Hematopoietic multipotent progenitor cell treated with erythropoietin and hydrocortisone succinate and interleukin-3 and kit ligand, for 4 days (in vitro differentiated cells): ENCODE measurements around the gene ASPA.
"Not testable (repeated sequence)": the region's sequence is repeated elsewhere in the genome, so short reads cannot be mapped to it uniquely, and the experiment has no call there.

Experiments
- DNase-seq: peaks from one replicate; pipeline ENCODE4 v3.0.0-alpha.2; 2015

Gene ASPA

GRCh38 chr17:3510090-3510489, 34.3 kb downstream of the ASPA start:
- DNase-seq = no peak

GRCh38 chr17:3511852-3512504, 36.2 kb downstream of the ASPA start:
- no peak for DNase-seq

GRCh38 chr17:3512505-3513171, 36.8 kb downstream of the ASPA start:
- no peak for DNase-seq

GRCh38 chr17:3513305-3514035, 37.7 kb downstream of the ASPA start:
- no peak for DNase-seq

GRCh38 chr17:3514167-3514566, 38.4 kb downstream of the ASPA start:
- DNase-seq = not testable (repeated sequence)

- no peak for DNase-seq
These were observed 39.1 kb downstream of the ASPA start for GRCh38 chr17:3514873-3515272.

- DNase-seq = not testable (repeated sequence)
These were observed 43.7 kb downstream of the ASPA start for GRCh38 chr17:3519472-3519871.

GRCh38 chr17:3524024-3524423, 48.2 kb downstream of the ASPA start:
- DNase-seq = no peak

- no peak for DNase-seq
These were observed 50.7 kb downstream of the ASPA start for GRCh38 chr17:3526491-3526890.

- no peak for DNase-seq
These were observed 51.2 kb downstream of the ASPA start for GRCh38 chr17:3526971-3527370.

- no peak for DNase-seq
These were observed 51.7 kb downstream of the ASPA start for GRCh38 chr17:3527468-3527867.

- DNase-seq = no peak
These were observed 52.1 kb downstream of the ASPA start for GRCh38 chr17:3527896-3528295.

GRCh38 chr17:3528403-3528851, 52.6 kb downstream of the ASPA start:
- no peak for DNase-seq

GRCh38 chr17:3528880-3529511, 53.2 kb downstream of the ASPA start:
- no peak for DNase-seq

GRCh38 chr17:3529817-3530741, 54.3 kb downstream of the ASPA start:
- DNase-seq = peak; percentile 38

- DNase-seq = no peak
These were observed 55.7 kb downstream of the ASPA start for GRCh38 chr17:3531266-3532101.

GRCh38 chr17:3532106-3532858, 56.5 kb downstream of the ASPA start:
- DNase-seq = no peak

- DNase-seq = no peak
These were observed 57.0 kb downstream of the ASPA start for GRCh38 chr17:3532859-3533142.

GRCh38 chr17:3533752-3534151, 58.0 kb downstream of the ASPA start:
- DNase-seq = no peak

GRCh38 chr17:3534881-3535252, 59.1 kb downstream of the ASPA start:
- peak; percentile 54 for DNase-seq
